WI38 (cell line): ENCODE measurements around the gene KCTD1.

ENCODE experiments used
- H3K4me3 ChIP-seq: 2 replicates; pipeline ENCODE4 v1.5.1; 2011; ENCODE audit warnings: low read depth, mild to moderate bottlenecking, control low read depth, low read length
- TF ChIP-seq, protein P1 (sequence below): IDR thresholded peaks from 2 replicates; pipeline ENCODE4 v1.5.1; 2012; ENCODE audit warnings: low read depth, mild to moderate bottlenecking, control low read depth, low read length

KCTD1 gene

DNA sequence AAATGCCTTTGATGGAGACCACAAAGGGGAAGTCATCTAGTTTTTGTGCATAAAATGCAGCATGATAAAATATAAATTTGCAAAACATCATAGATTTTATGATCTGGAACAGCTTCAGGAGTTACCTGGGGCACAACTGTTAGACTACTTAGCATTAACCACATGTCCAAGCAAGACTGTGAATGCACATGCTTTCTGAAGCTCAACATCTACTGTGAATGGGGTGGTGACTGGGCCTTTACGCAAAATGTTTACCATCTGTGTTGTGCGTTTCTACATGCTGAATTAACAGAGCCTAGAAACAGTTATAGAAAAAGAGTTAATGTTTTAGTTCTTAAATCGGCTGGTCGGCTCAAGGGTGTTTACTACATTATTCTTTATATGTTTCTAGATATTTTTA lies 45.5 kb downstream of the KCTD1 start:
- TF ChIP-seq, protein P1, sequence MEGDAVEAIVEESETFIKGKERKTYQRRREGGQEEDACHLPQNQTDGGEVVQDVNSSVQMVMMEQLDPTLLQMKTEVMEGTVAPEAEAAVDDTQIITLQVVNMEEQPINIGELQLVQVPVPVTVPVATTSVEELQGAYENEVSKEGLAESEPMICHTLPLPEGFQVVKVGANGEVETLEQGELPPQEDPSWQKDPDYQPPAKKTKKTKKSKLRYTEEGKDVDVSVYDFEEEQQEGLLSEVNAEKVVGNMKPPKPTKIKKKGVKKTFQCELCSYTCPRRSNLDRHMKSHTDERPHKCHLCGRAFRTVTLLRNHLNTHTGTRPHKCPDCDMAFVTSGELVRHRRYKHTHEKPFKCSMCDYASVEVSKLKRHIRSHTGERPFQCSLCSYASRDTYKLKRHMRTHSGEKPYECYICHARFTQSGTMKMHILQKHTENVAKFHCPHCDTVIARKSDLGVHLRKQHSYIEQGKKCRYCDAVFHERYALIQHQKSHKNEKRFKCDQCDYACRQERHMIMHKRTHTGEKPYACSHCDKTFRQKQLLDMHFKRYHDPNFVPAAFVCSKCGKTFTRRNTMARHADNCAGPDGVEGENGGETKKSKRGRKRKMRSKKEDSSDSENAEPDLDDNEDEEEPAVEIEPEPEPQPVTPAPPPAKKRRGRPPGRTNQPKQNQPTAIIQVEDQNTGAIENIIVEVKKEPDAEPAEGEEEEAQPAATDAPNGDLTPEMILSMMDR, result no peak
- no peak overlapping the region for H3K4me3 ChIP-seq

DNA sequence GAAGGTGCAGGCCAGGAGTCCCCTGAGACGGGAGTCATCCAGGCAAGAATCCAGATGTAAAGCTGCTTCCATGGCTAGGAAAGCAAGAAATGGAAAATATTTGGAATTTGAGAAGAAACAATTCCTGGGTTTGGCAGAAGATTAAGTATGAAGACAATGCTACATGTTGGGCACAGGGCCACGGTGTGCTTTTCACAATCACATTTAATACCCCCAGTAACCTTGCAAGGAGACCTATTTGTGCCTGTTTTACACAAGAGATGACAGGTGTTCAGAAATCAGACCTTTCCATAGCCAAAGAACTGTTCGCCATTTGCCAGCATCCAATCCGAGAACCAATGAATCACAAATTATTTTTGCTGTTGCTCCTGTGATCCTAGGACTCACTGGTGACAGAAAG lies 50.5 kb downstream of the KCTD1 start:
- TF ChIP-seq, protein P1, result no peak
- H3K4me3 ChIP-seq, result no peak overlapping the region

DNA sequence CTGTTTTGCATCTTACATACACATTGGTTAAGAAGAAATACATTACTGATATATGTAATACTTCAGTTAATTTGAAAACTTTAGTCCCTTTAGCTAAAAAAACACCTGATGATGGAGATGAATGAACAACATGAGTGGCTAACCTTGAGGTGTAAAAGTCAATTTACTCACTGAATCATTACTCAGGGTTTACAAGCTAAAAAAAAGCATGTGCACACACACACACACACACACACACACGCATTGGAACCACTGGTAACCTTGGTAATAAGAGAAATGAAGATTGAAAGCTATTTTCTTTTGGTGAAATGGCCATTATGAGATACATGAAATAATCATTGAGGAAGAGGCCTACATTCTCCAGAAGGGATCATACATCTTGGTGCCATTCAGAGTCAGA lies 51.8 kb downstream of the KCTD1 start:
- no peak overlapping the region for H3K4me3 ChIP-seq
- TF ChIP-seq, protein P1, result no peak

DNA sequence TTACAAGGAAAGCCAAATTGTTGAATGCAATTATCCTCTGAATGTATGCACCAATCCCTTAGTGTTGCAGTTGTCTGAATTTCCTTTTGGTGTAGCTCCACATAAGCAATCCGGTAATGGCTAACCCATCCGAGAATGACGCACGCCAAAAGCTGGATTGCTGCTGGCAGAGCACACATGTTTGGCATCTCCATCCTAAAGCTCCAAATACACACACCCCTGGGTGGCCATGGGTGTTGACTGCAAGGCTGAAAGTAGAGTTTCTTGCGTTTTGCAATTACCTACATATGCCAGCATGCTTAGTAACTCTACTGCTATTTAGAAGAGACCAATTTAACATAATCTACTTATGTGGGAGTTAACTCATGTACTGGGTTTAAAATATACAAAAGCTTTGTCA lies 53.1 kb downstream of the KCTD1 start:
- TF ChIP-seq, protein P1, result no peak
- H3K4me3 ChIP-seq, result no peak overlapping the region

DNA sequence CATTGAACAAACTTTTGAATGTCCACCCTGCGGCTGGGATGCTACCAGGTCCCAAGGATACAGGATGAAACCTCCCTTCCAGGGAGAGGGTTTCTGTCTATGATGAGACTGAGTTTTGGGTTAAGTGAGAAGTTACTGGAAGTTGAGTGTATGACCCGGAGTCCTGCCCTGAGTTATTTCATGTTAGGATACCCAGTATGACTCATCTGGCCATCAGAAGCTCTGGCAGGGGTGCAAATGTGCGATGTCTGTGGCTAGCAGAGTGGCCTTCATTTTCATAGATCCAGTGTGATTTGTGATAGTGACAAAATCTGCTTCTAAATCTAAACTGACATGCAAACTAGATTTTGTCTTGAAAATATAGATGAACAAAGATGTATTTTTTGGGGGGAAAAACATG lies 55.3 kb downstream of the KCTD1 start:
- H3K4me3 ChIP-seq, result no peak overlapping the region
- TF ChIP-seq, protein P1, result no peak

DNA sequence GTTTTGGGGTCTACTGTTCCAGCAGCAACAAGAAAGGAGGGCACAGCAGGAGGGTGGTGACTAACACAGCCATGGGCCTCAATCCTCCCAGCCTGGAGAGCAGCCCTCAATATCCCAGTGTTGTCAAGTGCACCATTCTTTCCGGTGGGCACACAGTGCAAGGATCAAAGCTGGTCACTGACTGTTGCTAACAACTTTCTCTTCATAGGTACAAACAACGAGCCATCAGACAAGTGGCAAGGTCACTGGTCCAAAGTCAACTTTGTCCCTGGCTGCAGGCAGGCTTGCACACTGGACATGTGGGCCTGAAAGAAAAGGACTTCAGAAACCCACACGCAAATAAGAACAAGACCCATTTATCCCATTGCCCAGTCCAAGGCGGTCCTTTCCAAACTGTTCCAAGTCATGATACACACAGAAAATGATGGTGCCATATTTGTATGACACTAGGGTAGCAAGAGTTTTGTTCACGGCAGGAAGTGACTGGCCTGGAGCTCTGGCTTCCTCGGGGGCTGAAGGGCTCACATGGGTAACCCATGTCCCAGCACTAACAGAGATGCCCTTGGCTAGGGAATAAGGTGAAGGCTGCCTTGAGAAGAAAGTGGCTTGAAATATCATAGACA lies 57.0 kb downstream of the KCTD1 start:
- H3K4me3 ChIP-seq, result no peak overlapping the region
- TF ChIP-seq, protein P1, result no peak

DNA sequence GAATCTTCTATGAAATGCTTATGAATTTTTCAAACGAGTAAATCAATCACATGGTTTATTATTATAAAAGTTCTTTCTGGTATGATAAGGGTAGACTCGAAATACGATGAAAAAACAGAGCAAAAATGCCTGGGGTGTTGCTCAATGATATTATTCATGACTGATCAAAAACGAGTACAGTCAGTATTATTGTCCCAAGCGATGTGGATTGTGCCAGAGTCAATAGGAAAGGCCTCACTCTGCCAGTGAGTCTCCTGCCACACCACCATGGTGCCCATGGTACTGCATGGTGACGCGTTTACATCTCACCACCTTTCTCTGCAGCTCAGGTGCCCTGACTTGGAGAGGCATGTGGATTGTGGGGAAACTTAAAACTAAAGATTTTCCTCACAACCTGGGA lies 58.5 kb downstream of the KCTD1 start:
- TF ChIP-seq, protein P1, result no peak
- H3K4me3 ChIP-seq, result no peak overlapping the region
